PFSK-1 (cell line): ENCODE results near the gene BRWD1.

Experiments used
- REST ChIP-seq, 2 experiments: IDR thresholded peaks; 2 replicates each; pipeline versions ENCODE4 v1.6.1 to v1.8.0; 2011 to 2012; ENCODE audit warnings: low read depth in 2 of 2, low read length in 2 of 2, control low read depth in 1 of 2, inconsistent platforms in 1 of 2, mild to moderate bottlenecking in 1 of 2, moderate library complexity in 1 of 2; ENCODE audit not compliant: insufficient read depth in 1 of 2
- SIN3A ChIP-seq: IDR thresholded peaks from 2 replicates; pipeline ENCODE4 v1.6.1; 2012; ENCODE audit warnings: mild to moderate bottlenecking, low read length, moderate library complexity, borderline replicate concordance; ENCODE audit not compliant: insufficient read depth

GRCh38 chr21:39215078-39215477 lies 98.4 kb downstream of the BRWD1 start:
- TF ChIP-seq REST (IDR thresholded peaks at IDR 0.05; ENCODE audit: insufficient read depth in 1 of 2, low read depth in 2 of 2, low read length in 2 of 2) (no peak), SIN3A (no peak)
